Osteoblast (primary cell): ENCODE data around the gene CYP27B1. TPM values are rescaled to one million over a fixed set of nuclear protein-coding genes. Genes with fewer than 3 reads are reported as not detected.
"Not testable (repeated sequence)": the region's sequence is repeated elsewhere in the genome, so short reads cannot be mapped to it uniquely, and the experiment has no call there.

Experiments used
- DNase-seq: peaks from one replicate; pipeline ENCODE4 v3.0.0; 2011; ENCODE audit warnings: low spot score, mixed read lengths; ENCODE audit not compliant: insufficient read length; ENCODE audit errors: missing footprints
- H2AFZ ChIP-seq: 2 replicates; pipeline ENCODE4 v1.6.0; 2011; ENCODE audit warnings: mild to moderate bottlenecking, low read length
- H3K27ac ChIP-seq: 2 replicates; pipeline ENCODE4 v1.5.1; 2011; ENCODE audit warnings: mild to moderate bottlenecking, low read depth, low read length, moderate library complexity
- H3K27me3 ChIP-seq: 2 replicates; pipeline ENCODE4 v1.6.0; 2012; ENCODE audit warnings: mild to moderate bottlenecking, control low read depth, inconsistent platforms, low read length, moderate library complexity; ENCODE audit not compliant: insufficient read depth
- H3K36me3 ChIP-seq: 2 replicates; pipeline ENCODE4 v1.5.1; 2011; ENCODE audit warnings: mild to moderate bottlenecking, low read length, control low read depth, moderate library complexity; ENCODE audit not compliant: insufficient read depth
- H3K4me1 ChIP-seq: 2 replicates; pipeline ENCODE4 v1.5.1; 2011; ENCODE audit warnings: mild to moderate bottlenecking, low read length, control low read depth, moderate library complexity; ENCODE audit not compliant: insufficient read depth
- H3K4me2 ChIP-seq: 2 replicates; pipeline ENCODE4 v1.6.0; 2011; ENCODE audit warnings: mild to moderate bottlenecking, low read length; ENCODE audit not compliant: insufficient read depth
- H3K4me3 ChIP-seq: fragments of 200-600 bp; sonication (generic); 3 replicates; pipeline ENCODE4 v1.5.1; 2012; ENCODE audit warnings: mild to moderate bottlenecking, low read length, inconsistent platforms; ENCODE audit not compliant: insufficient read depth
- H3K79me2 ChIP-seq: 2 replicates; pipeline ENCODE4 v1.6.0; 2012; ENCODE audit warnings: mild to moderate bottlenecking, low read length, control low read depth, inconsistent platforms; ENCODE audit not compliant: insufficient read depth
- H3K9me3 ChIP-seq: 2 replicates; pipeline ENCODE4 v1.5.1; 2011; ENCODE audit warnings: low read depth, low read length, control low read depth
- H4K20me1 ChIP-seq: 2 replicates; pipeline ENCODE4 v1.6.0; 2012; ENCODE audit warnings: mild to moderate bottlenecking, low read length, control low read depth; ENCODE audit not compliant: insufficient read depth
- CTCF ChIP-seq: IDR thresholded peaks from 2 replicates; pipeline ENCODE4 v1.5.1; 2011; ENCODE audit warnings: mild to moderate bottlenecking, low read depth, low read length, moderate library complexity; ENCODE audit errors: extremely low read depth
- total RNA-seq: library from RNA; depleted of rRNA; stranded (reverse); fragments of >200 nt; gene quantifications from 2 replicates; pipeline ENCODE4 v1.2.3, GENCODE V29; 2012

The CYP27B1 gene
- total RNA-seq, 1 donor: 0.36 TPM

DNA sequence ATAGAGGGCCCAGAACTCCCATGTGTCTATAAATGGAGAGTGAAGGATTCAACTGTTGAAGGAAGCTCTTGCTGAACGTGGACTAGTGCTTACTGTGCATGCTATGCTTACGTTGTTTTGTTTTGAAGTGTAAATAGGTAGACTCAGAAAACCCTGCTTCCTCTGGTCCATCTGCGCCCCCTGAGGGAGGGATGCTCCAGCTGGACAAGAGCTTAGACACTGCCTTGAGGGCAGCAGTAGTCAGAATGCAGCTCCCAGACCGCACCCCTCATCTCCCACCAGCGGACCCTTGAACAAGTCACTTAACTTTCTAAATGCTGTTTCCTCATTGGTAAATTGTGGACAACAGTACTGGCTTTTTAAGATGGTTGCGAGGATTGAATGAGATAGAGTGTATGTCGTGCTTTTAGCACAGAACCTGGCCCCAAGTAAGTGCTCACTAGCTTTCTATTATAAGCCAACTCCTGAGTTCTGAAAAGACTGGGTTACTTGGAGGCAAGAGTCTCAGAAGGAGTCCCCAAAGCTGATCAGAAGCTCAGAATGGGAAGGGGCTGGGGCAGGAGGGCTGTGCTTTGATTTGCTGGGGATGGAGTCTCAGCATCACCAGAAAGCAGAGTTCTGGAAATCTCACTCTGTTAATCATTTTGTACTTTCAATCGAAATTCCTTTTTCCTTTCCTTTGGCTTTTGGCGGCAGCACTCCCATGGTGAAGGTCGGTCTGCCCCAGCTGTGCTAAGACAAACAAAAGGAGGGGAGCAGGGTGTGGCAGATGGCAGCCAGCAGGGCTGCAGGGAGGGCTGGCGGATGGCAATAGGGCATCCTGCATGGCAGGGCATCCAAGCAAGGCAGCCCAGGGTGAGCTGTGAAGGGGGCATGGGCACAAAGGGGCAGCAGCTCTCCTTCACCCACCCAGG is 43.9 kb downstream of the CYP27B1 start:
- Histone ChIP-seq H4K20me1 (peaks cover 2% of the 10 kb centered on the region), H3K9me3 (no peaks in the 10 kb centered on the region), H3K4me3 (no peak overlapping the region), H3K4me1 (peaks cover 4% of the 10 kb centered on the region), H2AFZ (no peak overlapping the region), H3K79me2 (no peaks in the 10 kb centered on the region), H3K27ac (no peak overlapping the region), H3K36me3 (peaks cover 18% of the 10 kb centered on the region), H3K4me2 (no peak overlapping the region), H3K27me3 (peaks cover 5% of the 10 kb centered on the region)
- DNase-seq: peak; percentile 66
- TF ChIP-seq CTCF: no peak

DNA sequence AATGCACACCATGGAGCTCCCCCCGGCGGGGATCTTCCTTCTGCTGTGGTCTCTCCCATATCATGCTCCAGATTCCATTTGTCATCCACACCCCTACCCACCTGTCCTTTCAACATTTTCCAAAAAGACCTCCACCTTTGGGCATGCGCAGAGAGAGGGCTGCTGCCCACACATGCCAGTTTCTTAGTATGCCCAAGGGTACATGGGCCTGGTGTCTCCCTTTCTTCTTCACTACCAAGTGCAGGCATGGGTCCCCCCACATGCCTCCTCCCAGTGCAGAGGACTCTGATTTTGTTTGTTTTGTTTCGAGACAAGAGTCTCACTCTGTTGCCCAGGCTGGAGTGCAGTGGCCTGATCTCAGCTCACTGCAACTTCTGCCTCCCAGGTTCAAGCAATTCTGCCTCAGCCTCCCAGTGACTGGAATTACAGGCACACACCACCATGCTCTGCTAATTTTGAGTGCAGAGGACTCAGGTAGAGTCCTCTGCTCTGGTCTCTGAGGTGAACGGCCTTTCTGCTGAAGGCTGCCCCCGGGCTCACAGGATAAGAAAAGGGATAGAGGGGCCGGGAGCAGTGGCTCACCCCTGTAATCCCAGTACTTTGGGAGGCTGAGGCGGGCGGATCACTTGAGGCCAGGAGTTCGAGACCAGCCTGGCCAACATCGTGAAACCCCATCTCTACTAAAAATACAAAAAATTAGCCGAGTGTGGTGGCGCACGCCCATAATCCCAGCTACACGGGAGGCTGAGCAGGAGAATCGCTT is 44.9 kb downstream of the CYP27B1 start:
- H3K27me3 ChIP-seq, H3K9me3 ChIP-seq, H3K4me3 ChIP-seq, H4K20me1 ChIP-seq, H3K4me1 ChIP-seq, H3K4me2 ChIP-seq, H2AFZ ChIP-seq, H3K27ac ChIP-seq, H3K79me2 ChIP-seq: not testable (repeated sequence)
- DNase-seq: peak; percentile 32
- peaks cover 23% of the 10 kb centered on the region for H3K36me3 ChIP-seq

- peaks cover 33% of the 10 kb centered on the region for H3K36me3 ChIP-seq
- H3K4me1 ChIP-seq: peaks cover 3% of the 10 kb centered on the region
- no peak overlapping the region for H3K4me3 ChIP-seq
- no peak for TF ChIP-seq CTCF
- H2AFZ ChIP-seq: no peak overlapping the region
- no peaks in the 10 kb centered on the region for H3K79me2 ChIP-seq
- H3K9me3 ChIP-seq: no peaks in the 10 kb centered on the region
- peak; percentile 49 for DNase-seq
- no peak overlapping the region for H3K27ac ChIP-seq
- no peak overlapping the region for H3K4me2 ChIP-seq
- H3K27me3 ChIP-seq: peaks cover 5% of the 10 kb centered on the region
- H4K20me1 ChIP-seq: no peaks in the 10 kb centered on the region
Measured at GRCh38 chr12:57720606-57721595, 46.0 kb downstream of the CYP27B1 start.
